Measurements from ENCODE around the gene TFEC.

- TF ChIP-seq CTCF (IDR thresholded peaks at IDR 0.05), result no peak
- TF ChIP-seq POLR2AphosphoS5 (IDR thresholded peaks at IDR 0.05; ENCODE audit: insufficient read depth in 1 of 2, low read depth in 1 of 2), result no peak
Measured at GRCh38 chr7:116064179-116064578, 33.6 kb upstream of the TFEC start.

Data from vagina (tissue), 2 donors.